Osteocyte (in vitro differentiated cells): ENCODE data around the gene PHLDA1. TPM values are rescaled to one million over a fixed set of nuclear protein-coding genes. Genes with fewer than 3 reads are reported as not detected.

ENCODE experiments used
- DNase-seq: peaks from one replicate; pipeline ENCODE4 v3.0.0; 2021; ENCODE audit warnings: mixed read lengths; ENCODE audit not compliant: unreplicated experiment; ENCODE audit errors: extremely low spot score
- H3K27ac Mint-ChIP-seq: one replicate; pipeline ENCODE4 v1.8.0; 2021; ENCODE audit warnings: mild to moderate bottlenecking, mixed read lengths; ENCODE audit not compliant: unreplicated experiment
- H3K27me3 Mint-ChIP-seq: one replicate; pipeline ENCODE4 v1.8.0; 2021; ENCODE audit warnings: mixed read lengths; ENCODE audit not compliant: unreplicated experiment
- H3K36me3 Mint-ChIP-seq: one replicate; pipeline ENCODE4 v1.8.0; 2021; ENCODE audit warnings: mixed read lengths; ENCODE audit not compliant: unreplicated experiment
- H3K4me1 Mint-ChIP-seq: one replicate; pipeline ENCODE4 v1.8.0; 2021; ENCODE audit warnings: mixed read lengths; ENCODE audit not compliant: unreplicated experiment
- H3K4me3 Mint-ChIP-seq: one replicate; pipeline ENCODE4 v1.8.0; 2021; ENCODE audit warnings: mild to moderate bottlenecking, moderate library complexity, mixed read lengths; ENCODE audit not compliant: unreplicated experiment
- H3K9me3 Mint-ChIP-seq: one replicate; pipeline ENCODE4 v1.8.0; 2021; ENCODE audit warnings: mixed read lengths; ENCODE audit not compliant: unreplicated experiment
- total RNA-seq: library from RNA; stranded (reverse); gene quantifications from 2 replicates; pipeline ENCODE4 v1.2.1, GENCODE V29; 2021
- TF ChIP-seq, protein P1 (sequence below): fragments of 200-600 bp; sonication (generic); IDR thresholded peaks from 2 replicates; pipeline ENCODE4 v1.5.0; 2021; ENCODE audit warnings: antibody characterized with exemption, mild to moderate bottlenecking, moderate library complexity

PHLDA1 gene
- total RNA-seq, 1 donor from 2014 or later: 53.7 TPM

DNA sequence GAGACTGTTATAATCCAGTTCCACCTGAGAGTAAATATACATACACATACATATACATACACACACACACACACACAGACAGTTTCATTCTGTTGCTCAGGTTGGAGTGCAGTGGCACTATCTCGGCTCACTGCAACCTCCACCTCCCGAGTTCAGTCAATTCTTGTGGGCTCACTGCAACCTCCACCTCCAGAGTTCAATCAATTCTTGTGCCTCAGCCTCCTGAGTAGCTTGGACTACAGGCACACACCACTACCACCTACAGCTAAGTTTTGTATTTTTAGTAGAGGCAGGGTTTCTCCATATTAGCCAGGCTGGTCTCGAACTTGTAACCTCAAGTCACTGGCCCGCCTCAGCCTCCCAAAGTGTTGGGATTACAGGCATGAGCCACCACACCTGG, 8.9 kb upstream of the PHLDA1 start:
- H3K4me3 Mint-ChIP-seq: no peak overlapping the region
- no peaks in the 10 kb centered on the region for H3K27me3 Mint-ChIP-seq
- no peak for DNase-seq
- H3K27ac Mint-ChIP-seq: no peak overlapping the region
- H3K36me3 Mint-ChIP-seq: peaks cover 16% of the 10 kb centered on the region
- no peaks in the 10 kb centered on the region for H3K9me3 Mint-ChIP-seq
- H3K4me1 Mint-ChIP-seq: peaks cover 18% of the 10 kb centered on the region
- TF ChIP-seq, protein P1, sequence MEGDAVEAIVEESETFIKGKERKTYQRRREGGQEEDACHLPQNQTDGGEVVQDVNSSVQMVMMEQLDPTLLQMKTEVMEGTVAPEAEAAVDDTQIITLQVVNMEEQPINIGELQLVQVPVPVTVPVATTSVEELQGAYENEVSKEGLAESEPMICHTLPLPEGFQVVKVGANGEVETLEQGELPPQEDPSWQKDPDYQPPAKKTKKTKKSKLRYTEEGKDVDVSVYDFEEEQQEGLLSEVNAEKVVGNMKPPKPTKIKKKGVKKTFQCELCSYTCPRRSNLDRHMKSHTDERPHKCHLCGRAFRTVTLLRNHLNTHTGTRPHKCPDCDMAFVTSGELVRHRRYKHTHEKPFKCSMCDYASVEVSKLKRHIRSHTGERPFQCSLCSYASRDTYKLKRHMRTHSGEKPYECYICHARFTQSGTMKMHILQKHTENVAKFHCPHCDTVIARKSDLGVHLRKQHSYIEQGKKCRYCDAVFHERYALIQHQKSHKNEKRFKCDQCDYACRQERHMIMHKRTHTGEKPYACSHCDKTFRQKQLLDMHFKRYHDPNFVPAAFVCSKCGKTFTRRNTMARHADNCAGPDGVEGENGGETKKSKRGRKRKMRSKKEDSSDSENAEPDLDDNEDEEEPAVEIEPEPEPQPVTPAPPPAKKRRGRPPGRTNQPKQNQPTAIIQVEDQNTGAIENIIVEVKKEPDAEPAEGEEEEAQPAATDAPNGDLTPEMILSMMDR: no peak

DNA sequence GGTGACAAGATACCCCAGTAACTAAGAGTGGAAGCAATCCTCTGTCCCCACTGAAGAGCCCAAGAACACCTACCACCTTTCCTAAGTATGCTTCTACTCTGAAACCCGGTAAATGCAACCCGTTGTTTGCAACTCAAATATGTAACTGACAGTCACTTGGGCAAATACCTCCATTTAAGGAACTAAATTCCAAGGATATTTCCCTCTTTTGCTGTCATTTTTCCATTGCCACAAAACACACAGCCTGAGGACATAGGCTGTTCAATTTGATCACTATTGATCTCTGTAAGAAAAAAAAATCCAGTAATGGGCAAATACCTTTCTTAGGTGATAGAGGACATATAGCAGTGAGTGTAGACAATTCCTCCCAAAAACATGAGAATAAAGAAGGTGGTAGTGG, 6.6 kb upstream of the PHLDA1 start:
- H3K4me1 Mint-ChIP-seq: peaks cover 26% of the 10 kb centered on the region
- no peak for DNase-seq
- TF ChIP-seq, protein P1: no peak
- H3K36me3 Mint-ChIP-seq: peaks cover 6% of the 10 kb centered on the region
- H3K9me3 Mint-ChIP-seq: no peaks in the 10 kb centered on the region
- no peak overlapping the region for H3K27ac Mint-ChIP-seq
- H3K4me3 Mint-ChIP-seq: no peak overlapping the region
- no peaks in the 10 kb centered on the region for H3K27me3 Mint-ChIP-seq

DNA sequence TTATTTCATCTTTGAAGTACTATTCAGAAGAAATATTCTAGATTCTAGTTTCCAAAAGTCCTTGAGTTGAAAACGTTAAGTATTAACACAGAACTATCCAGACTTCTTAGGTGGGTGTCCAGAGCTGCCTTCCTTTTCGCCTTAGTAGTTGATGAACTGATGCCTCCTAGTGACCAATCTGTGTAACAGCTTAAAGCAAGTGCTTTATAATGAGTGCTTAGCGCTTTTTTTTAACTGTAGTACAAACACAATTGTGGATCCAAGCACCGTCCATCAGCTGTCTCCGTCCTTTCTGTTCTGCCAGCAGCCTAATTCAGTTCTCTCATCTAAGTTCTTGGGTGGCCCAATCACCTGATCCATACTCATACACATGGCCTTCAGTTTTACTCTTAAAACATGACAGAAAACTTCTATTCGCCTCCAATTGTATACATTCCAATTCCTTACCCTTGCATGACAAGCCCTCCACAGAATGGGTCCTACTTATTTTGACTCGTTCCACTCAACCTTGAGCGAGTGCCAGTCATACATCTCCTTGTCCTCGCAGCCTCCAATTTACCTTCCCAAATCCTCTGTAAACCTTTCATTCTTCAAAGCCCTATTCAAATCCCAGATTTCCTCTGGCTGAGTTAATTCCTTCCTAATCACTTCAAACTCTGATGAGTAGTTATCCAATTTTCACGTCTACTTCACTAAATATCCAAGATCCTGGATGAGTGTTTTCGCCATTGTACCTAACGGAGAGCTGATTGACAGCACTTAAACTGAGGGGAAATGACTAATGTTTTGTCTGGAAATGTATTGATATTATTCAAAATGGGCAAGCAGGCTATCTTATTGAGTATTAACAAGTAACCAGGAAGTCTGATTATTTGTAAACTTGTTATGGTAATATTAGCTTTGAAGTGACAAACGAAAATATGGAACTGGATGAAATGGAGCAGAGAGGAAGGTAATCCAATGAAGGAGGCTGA, 5.8 kb upstream of the PHLDA1 start:
- Mint-ChIP-seq H3K4me3 (no peak overlapping the region), H3K4me1 (peaks cover 33% of the 10 kb centered on the region)

DNA sequence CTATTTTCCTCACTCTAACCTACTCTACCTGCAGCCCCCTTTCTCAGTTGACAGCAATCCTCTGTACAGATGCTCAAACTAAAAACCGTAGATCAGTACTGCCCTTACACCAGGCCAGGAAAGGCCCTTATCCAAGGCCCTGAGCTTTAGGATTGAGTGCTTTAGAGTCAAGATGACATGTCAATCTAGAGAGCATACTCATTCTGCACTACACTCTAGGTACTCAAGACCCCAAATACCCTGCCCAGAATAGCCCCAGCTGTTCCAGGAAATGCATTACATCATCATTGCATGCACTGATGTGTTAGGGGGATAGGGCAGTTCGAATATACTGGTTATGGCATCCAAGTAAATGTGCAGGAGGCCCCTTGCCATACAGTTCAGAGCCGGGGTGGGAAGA, 3.5 kb upstream of the PHLDA1 start:
- no peaks in the 10 kb centered on the region for H3K9me3 Mint-ChIP-seq
- no peak overlapping the region for H3K4me3 Mint-ChIP-seq
- H3K36me3 Mint-ChIP-seq: no peaks in the 10 kb centered on the region
- no peak overlapping the region for H3K27ac Mint-ChIP-seq
- no peak for DNase-seq
- H3K27me3 Mint-ChIP-seq: no peaks in the 10 kb centered on the region
- TF ChIP-seq, protein P1: no peak
- peaks cover 35% of the 10 kb centered on the region for H3K4me1 Mint-ChIP-seq

More for the DNA sequence above, 5.8 kb upstream of the PHLDA1 start:
- Mint-ChIP-seq H3K36me3 (peaks cover 3% of the 10 kb centered on the region), H3K27me3 (no peaks in the 10 kb centered on the region), H3K9me3 (no peaks in the 10 kb centered on the region), H3K27ac (peak overlapping the region; percentile 11)
- no peak for DNase-seq
- TF ChIP-seq, protein P1: peak; percentile 85
